Measurements from ENCODE around the gene MVB12B.

MVB12B gene

DNA sequence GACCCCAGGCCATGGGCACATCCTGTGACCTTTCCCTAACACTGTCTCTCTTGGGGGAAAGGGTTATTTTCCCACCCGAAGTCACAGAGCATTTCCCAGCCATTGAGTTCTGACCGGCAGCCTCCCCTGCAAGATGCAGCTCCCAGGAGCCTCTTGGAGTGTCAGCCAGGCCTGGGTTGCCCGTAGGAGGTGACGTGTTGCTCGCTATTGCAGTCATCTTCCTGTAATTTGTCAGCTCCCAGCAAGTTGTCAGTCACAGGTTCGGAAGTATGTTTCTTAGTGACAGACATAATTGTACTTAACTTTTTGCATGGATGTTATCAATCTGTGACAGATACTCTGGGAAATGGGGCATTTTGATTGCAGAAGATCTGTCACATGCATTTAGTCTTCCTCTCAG is 74.5 kb downstream of the MVB12B start:
- FAIRE-seq (no peak), DNase-seq (ENCODE audit: insufficient read length, low spot score) (no peak)

GRCh38 chr9:126401581-126401980 is 75.0 kb downstream of the MVB12B start:
- DNase-seq (ENCODE audit: insufficient read length, low spot score), result no peak
- FAIRE-seq, result no peak

DNA sequence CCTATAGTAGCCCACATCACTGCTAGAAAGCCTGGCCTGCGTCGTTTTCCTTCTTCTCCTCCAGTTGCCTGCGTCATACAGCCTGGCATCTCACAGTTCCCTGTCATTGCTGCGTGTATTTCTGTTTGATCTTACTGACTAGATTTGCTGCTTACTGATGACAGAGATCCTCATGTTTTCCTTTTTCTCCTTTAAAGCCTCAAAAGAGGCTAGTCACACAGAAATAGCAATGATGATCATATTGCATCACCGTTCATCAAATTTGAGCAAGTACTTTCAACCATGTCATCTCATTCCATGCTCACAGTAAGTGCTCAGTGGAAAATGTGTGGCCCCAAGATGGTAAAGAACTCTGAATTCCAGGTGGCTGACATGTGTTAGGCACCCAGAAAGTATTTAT is 76.8 kb downstream of the MVB12B start:
- DNase-seq (ENCODE audit: insufficient read length, low spot score) (no peak), FAIRE-seq (no peak)

DNA sequence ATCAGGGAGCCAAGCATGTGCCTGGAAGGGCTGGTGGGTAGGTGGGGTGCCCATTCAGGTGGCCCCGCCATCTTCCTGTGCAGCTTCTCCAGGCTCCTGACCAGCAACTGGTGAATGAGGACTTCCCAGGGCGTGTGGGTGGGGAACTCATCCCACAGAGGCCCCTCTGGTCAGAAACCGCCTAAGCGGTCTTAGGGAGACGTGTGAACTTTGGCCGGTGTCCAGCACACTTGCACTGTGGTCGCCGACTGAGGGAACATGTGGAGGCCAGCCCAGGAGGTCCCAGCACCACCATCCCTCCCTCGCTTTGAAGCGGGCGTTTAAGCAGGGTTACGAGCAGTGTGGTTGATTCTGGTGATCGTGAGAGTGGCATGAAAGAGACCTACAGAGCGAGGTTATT is 77.8 kb downstream of the MVB12B start:
- FAIRE-seq (no peak), DNase-seq (ENCODE audit: insufficient read length, low spot score) (no peak)

DNA sequence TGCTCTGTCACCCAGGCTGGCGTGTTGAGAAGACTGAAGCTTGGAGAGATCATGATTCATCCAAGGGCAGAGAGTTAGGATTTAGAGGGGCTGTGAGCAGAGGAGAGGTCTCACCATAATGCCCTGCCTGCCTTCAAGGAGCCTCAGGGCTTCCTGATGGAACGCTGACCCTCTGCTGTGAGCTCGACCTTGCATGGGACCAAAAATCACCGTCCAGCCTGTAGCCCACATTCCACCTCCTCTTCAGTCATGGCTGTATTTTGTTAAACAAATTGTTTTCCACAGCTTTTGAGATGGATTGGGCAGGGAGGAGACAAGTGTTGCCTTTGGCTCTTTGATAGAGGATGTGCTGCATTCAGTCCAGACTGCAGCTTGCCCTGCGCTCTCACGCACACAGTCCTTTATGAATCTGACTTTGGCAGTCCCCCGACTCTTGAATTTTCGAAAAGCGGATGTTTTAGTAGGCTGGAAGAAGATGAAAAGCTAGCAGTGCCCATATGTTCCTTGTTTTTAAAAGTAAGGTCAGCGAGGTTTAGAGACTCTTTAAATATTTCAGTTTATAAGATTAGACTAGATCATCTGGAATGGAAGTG is 79.5 kb downstream of the MVB12B start:
- FAIRE-seq (no peak), DNase-seq (ENCODE audit: insufficient read length, low spot score) (no peak)

DNA sequence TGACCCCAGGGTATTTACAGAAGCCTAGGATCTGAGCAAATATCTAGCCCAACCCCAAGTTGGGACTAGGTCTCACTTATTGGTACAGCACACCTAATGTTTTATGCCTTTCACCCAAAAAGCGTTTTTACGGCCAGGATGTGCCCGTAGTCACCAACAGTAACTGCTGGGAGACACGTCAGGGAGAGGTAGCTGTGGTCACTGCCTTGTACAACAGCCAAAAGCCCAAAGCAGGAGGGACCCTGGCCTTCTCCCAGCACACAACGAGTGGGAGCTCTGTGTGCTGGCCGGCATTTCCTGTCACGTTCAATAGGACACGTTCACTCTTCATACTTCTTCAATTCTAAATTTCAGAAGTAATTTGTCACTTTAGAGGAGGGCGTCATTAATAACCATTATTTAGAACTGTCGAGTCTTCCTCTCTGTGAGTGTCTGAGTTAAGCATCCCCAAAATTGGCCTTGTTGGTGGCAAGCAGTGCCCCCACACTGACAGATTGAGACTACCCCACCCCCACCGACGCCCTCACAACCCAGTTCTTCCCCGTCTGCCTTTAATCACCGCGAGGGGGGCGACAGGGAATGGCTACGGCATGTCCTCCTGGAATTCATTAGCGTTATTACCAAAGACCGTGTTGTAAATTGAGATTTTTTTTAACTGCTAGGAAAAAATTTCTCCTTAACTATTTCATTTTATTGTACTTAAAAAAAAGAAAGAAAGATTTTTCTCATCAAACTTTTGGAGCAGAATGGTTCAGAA is 80.7 kb downstream of the MVB12B start:
- no peak for FAIRE-seq

GRCh38 chr9:126408004-126408403 is 81.4 kb downstream of the MVB12B start:
- DNase-seq (ENCODE audit: insufficient read length, low spot score), result no peak

More for the DNA sequence above, 80.7 kb downstream of the MVB12B start:
- no peak for DNase-seq (ENCODE audit: insufficient read length, low spot score)

GRCh38 chr9:126410229-126410628 is 83.6 kb downstream of the MVB12B start:
- no peak for FAIRE-seq
- DNase-seq (ENCODE audit: insufficient read length, low spot score), result no peak

More at GRCh38 chr9:126408004-126408403, 81.4 kb downstream of the MVB12B start:
- no peak for FAIRE-seq

DNA sequence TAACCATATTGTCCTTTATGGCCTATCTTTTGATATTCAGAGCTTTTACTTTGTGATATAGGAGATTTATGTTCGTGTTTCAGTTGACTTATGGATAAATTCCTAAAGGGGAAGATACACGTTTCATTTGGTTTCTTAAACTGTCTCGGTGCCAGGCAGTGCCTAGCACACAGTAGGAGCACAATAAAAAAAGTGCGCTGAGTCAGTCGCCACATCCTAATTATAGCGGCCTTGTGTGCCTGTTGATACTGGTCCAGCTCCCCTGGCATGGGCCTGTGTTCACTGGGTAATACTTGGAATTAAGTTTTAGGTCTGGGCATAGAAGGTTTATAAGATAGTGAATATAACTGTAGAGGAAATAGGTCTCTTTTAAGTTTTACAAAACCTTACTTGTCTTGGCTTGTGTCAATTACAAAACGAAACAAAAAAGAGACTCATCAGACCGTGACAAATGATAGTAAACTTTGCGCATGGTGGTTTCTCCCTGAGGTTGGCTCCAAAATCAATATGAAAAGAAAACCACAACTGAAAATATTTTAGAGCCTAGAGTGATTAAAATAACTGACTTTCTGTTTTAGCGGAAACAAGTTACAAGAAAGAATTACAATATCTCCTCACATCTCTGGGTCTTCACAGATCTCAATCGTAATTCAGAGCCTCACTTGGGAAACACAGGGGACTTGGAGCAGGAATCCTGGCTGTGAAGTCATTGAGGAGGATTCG is 84.8 kb downstream of the MVB12B start:
- FAIRE-seq (peak; percentile 89), DNase-seq (ENCODE audit: insufficient read length, low spot score) (peak; percentile 52)

GRCh38 chr9:126411948-126412284 is 85.3 kb downstream of the MVB12B start:
- DNase-seq (ENCODE audit: insufficient read length, low spot score) (no peak), FAIRE-seq (no peak)

DNA sequence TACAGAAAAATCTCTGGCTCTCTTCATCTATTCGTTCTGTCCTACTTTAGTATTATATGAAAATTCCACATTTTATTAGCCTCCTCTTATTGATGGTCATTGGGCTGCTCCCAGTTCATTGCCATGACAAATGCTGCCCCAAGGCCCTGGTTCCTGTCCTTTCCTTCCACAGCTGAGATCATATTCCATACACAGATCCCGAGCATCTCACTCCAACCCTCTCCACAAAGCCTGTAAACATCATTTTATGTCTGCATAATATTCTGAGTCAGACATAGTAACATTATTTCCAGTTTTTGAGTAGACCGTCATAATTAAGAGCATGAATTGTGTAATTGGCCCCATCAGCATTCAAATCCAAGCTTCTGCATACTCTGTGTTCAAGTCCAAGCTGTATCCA is 86.3 kb downstream of the MVB12B start:
- DNase-seq (ENCODE audit: insufficient read length, low spot score) (no peak), FAIRE-seq (no peak)

DNA sequence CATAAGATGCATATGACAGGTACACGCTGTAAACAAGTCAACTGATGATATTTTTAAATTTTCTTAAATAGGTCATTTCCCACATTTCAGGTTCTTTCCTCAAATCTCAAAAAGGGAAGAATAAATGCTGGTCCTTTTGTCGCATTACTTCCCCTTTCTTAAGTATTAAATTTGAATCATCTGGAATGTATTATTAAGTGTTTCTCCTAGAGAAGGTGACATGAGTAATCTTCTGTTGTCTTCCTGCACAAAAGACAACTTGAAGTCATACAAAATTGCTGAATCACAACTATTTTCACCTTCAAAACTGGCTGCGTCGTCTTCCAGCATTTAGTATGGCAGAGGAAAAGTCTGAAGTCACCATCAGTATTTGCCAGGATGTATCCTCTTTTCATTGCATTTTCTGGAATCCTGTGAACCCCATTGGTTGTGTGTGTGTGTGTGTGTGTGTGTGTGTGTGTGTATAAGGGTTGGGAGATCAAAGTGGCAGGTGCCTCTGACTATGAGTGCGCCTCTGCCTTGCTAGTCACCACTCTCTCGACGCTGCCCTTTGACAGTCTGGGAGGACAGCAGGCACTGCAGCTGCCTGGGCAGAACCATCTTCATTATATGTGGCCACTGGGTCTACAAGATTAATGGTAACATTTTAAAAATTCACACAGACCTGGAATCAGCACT is 86.9 kb downstream of the MVB12B start:
- DNase-seq (ENCODE audit: insufficient read length, low spot score), result no peak
- FAIRE-seq, result no peak

DNA sequence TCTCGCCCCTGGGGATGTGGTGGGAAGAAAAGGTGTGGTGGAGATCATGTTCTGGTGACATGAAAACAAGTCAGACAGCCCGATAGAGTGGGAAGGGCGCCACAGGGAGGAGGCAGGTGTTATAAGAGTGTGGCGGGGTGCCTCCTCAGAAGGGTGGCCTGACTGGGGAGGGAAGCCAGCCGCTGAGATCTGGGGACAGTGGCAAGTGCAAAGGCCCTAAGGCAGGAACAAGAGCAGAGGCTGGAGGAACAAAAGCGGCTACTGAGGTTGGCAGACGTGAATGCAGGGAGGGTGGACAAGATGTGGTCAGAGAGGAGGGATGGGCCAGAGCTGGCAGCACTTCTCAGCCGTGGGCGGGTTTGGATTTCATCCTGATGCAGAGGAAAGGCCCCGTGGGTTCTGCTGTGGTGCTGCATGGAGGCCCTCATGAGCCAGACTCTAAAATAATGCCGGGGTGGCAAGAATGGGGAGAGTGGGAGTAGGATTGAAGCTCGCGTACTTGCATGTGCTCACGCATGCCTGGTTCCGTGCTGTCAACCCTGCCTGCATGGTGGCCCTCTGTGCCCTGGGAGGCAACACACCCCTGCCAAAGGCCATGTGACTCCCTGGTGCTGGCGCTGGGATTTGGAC is 89.2 kb downstream of the MVB12B start:
- DNase-seq (ENCODE audit: insufficient read length, low spot score) (no peak), FAIRE-seq (no peak)

DNA sequence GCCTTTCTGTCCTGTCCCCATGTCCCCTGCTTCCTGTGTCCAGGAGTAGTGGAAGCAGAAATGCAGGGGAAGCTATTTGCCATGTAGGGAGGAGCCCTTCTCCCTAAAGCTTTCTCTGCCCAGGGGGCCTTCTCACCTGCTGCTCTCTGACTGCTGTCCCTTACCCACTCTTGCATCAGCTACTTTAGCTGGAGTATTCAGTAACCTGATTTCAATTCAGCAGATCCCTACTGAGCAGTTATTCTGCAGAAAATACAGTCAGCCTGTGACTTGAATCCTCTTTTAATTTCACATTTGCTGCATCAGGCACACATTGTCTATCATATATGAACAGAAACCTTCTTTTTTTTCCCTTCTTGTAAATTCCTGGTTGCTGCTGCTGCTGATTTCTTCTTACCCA is 90.4 kb downstream of the MVB12B start:
- FAIRE-seq, result no peak
- no peak for DNase-seq (ENCODE audit: insufficient read length, low spot score)

DNA sequence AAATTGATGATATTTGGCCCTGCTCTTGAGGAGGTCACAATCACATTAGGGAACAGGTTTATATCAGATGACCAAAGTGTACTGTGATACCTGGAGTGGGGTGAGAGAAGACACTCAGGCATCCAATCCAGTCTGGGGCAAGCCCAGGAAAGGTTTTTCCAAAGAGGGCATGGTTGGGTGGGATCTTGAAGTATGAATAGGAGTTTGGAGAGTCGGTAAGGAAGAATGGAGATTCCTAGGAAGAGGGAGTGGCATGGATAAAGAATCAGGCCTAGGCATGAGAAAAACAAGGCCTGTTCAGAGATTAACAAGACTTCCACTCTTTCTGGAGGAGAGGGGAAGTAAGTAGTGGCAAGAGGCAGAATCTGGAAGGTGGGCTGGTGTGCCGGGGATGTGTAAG is 91.1 kb downstream of the MVB12B start:
- FAIRE-seq (no peak), DNase-seq (ENCODE audit: insufficient read length, low spot score) (no peak)

DNA sequence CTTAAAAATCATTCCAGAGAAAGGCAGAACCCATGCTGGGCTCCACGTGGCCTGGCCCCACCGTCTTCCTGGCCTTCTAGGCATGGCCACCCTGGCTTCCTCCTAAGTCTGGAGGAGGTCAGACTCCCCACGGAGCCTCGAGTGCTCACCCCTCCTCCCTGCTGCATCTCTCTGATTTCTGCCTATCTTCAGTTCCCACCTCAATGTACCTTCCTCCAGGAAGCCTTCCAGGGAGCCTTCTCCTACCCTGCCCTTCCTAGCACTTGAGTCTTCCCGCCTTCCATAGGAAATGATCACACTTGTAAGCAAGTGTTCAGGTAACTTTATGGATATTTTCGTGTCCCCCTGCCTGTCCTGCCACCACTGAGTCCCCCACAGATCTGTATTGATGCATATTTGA is 92.0 kb downstream of the MVB12B start:
- FAIRE-seq, result no peak

GRCh38 chr9:126419475-126419874 is 92.8 kb downstream of the MVB12B start:
- DNase-seq (ENCODE audit: insufficient read length, low spot score) (no peak), FAIRE-seq (no peak)

More for the DNA sequence above, 92.0 kb downstream of the MVB12B start:
- DNase-seq (ENCODE audit: insufficient read length, low spot score), result no peak

GRCh38 chr9:126420135-126420534 is 93.5 kb downstream of the MVB12B start:
- FAIRE-seq, result no peak
- no peak for DNase-seq (ENCODE audit: insufficient read length, low spot score)

DNA sequence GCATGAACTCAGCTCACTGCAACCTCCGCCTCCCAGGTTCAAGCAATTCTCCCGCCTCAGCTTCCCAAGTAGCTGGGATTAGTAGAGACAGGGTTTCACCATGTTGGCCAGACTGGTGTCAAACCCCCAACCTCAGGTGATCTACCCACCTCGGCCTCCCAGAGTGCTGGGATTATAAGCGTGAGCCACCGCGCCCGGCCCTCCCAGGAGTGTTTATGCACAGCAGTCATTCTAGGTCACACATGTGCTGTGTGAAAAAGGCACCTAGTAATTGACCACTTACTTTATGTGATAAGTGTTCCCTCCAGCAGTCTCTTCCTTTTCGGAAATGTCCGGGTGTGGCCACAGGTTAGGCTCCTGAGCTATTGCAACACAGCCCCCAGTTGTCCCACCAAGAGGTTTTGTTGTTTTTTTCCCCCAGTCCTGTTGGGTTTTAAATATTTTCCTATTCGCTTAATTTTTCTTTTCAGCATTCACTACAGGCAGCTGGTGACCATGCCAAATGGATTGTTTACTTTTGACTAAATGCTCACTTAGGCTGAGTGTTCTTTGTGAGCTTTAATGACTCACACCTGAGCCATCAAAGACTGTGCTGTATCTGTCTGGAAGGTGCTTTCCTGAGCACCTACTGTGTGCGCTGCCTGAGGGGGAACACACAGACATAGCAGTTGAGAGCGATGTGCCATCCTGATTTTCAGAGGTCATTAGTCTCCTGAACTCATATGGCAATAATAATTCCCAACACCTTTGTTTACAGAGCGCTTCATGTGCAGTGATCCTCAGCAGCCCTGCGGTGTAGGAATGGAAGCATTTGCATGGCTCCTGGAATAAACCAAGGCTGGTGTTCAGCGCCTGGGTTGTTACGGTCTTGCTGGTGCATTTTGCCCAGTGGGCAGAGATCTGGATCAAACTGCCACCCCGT is 94.3 kb downstream of the MVB12B start:
- DNase-seq (ENCODE audit: insufficient read length, low spot score) (no peak), FAIRE-seq (no peak)
